ENCODE measurements around the gene HEPACAM2. TPM values are rescaled to one million over a fixed set of nuclear protein-coding genes. Genes with fewer than 3 reads are reported as not detected.

The HEPACAM2 gene
- total RNA-seq, 1 experiment from 2014 or later, result not detected

DNA sequence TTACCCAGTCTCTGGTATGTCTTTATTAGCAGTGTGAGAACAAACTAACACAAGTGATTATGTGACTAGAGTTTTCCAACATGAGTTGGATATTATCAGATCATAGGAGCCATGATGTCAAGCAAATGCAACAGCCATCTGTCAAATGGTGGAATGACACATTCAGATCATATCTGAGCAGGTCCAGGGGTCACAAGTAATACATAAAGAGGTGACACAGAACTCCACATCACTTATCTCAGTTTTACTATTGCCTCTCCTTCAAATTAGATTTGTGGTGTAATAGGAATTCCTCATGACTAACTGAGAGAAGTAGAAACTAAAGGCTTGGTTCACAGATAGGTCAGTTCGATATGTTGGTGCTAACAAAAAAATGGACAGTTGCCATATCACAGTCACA is 65.9 kb downstream of the HEPACAM2 start:
- Mint-ChIP-seq H3K4me1 (ENCODE audit: low read depth, unreplicated experiment) (peaks cover 20% of the 10 kb centered on the region), H3K9me3 (ENCODE audit: low read depth, unreplicated experiment) (peaks cover 13% of the 10 kb centered on the region), H3K27ac (ENCODE audit: unreplicated experiment) (peak overlapping the region; percentile 1), H3K36me3 (ENCODE audit: insufficient read depth, unreplicated experiment) (no peaks in the 10 kb centered on the region), H3K4me3 (ENCODE audit: low read depth, unreplicated experiment) (no peak overlapping the region), H3K27me3 (ENCODE audit: unreplicated experiment) (no peaks in the 10 kb centered on the region)
- no TSS peak for BruUV-seq (replicated peaks)
- CTCF ChIA-PET, result no interaction called here
- TF ChIP-seq, protein P1, sequence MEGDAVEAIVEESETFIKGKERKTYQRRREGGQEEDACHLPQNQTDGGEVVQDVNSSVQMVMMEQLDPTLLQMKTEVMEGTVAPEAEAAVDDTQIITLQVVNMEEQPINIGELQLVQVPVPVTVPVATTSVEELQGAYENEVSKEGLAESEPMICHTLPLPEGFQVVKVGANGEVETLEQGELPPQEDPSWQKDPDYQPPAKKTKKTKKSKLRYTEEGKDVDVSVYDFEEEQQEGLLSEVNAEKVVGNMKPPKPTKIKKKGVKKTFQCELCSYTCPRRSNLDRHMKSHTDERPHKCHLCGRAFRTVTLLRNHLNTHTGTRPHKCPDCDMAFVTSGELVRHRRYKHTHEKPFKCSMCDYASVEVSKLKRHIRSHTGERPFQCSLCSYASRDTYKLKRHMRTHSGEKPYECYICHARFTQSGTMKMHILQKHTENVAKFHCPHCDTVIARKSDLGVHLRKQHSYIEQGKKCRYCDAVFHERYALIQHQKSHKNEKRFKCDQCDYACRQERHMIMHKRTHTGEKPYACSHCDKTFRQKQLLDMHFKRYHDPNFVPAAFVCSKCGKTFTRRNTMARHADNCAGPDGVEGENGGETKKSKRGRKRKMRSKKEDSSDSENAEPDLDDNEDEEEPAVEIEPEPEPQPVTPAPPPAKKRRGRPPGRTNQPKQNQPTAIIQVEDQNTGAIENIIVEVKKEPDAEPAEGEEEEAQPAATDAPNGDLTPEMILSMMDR (IDR thresholded peaks at IDR 0.05; ENCODE audit: unreplicated experiment), result no peak
- no peak for DNase-seq
- intact Hi-C loops (cut with micrococcal nuclease; ENCODE audit: unreplicated experiment), result no loop called here

DNA sequence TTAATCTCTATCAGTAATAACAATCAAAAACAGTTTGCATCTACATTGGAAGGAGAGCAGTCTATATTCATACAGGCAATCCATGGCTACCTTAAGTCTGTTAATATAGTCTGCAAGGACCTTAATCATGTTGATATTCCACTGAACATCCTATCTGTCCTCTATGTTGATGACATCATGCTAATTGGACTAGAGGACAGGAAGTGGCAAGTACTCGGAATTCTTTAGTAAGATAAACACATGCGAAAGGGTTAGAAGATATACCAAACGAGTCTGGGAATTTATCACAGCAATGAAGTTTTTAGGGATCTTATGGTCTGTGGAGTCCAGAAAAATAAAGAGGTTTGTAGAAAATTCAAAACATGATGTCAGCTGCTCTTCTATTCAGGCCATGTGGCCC is 66.8 kb downstream of the HEPACAM2 start:
- CTCF ChIA-PET, result no interaction called here
- no peak overlapping the region for H3K27ac Mint-ChIP-seq (ENCODE audit: unreplicated experiment)
- H3K9me3 Mint-ChIP-seq (ENCODE audit: low read depth, unreplicated experiment), result peaks cover 13% of the 10 kb centered on the region
- no TSS peak for BruUV-seq (replicated peaks)
- peaks cover 20% of the 10 kb centered on the region for H3K4me1 Mint-ChIP-seq (ENCODE audit: low read depth, unreplicated experiment)
- no peak for DNase-seq
- no peaks in the 10 kb centered on the region for H3K36me3 Mint-ChIP-seq (ENCODE audit: insufficient read depth, unreplicated experiment)
- no peak overlapping the region for H3K4me3 Mint-ChIP-seq (ENCODE audit: low read depth, unreplicated experiment)
- no peaks in the 10 kb centered on the region for H3K27me3 Mint-ChIP-seq (ENCODE audit: unreplicated experiment)
- intact Hi-C loops (cut with micrococcal nuclease; ENCODE audit: unreplicated experiment), result no loop called here
- TF ChIP-seq, protein P1 (IDR thresholded peaks at IDR 0.05; ENCODE audit: unreplicated experiment), result no peak

- Mint-ChIP-seq H3K4me3 (ENCODE audit: low read depth, unreplicated experiment) (no peak overlapping the region), H3K27ac (ENCODE audit: unreplicated experiment) (no peak overlapping the region), H3K36me3 (ENCODE audit: insufficient read depth, unreplicated experiment) (no peaks in the 10 kb centered on the region), H3K9me3 (ENCODE audit: low read depth, unreplicated experiment) (peaks cover 10% of the 10 kb centered on the region), H3K4me1 (ENCODE audit: low read depth, unreplicated experiment) (peaks cover 20% of the 10 kb centered on the region), H3K27me3 (ENCODE audit: unreplicated experiment) (no peaks in the 10 kb centered on the region)
- no TSS peak for BruUV-seq (replicated peaks)
- intact Hi-C loops (cut with micrococcal nuclease; ENCODE audit: unreplicated experiment), result no loop called here
- CTCF ChIA-PET, result no interaction called here
- DNase-seq, result no peak
- TF ChIP-seq, protein P1 (IDR thresholded peaks at IDR 0.05; ENCODE audit: unreplicated experiment), result no peak
Observed at GRCh38 chr7:93156884-93157283, 69.4 kb downstream of the HEPACAM2 start.

DNA sequence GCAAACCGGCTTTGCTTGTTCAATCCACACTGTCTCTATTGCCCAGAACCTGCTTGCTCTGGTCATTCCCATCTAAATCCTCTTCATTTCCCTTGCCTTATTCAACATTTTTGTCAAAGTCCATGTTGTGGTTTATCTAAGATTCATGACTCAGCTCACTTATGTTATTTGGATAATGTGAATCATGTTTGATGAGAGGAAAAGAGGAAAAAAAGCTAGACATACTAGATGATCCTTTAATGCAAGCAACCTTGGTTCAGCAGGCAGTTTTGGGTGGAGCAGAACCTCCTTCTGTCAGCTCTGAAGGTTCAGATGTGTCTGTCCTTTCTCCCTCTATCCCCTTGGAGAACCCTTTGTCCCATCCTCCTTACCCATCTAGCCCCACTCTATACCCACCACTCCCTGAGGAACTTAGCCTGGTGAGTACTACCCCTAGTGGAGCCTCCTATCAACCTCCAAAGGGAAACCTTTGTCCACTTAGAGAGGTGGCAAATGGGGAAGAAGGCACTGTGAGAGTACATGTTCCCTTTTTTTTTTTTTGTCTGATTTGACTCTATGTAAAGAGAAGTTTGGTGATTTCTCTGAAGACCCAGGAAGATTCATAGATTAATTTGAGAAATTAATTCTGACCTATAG is 76.0 kb downstream of the HEPACAM2 start:
- H3K9me3 Mint-ChIP-seq (ENCODE audit: low read depth, unreplicated experiment), result peaks cover 3% of the 10 kb centered on the region
- BruUV-seq (replicated peaks), result no TSS peak
- intact Hi-C loops (cut with micrococcal nuclease; ENCODE audit: unreplicated experiment), result no loop called here
- H3K4me3 Mint-ChIP-seq (ENCODE audit: low read depth, unreplicated experiment), result peak overlapping the region; percentile 29
- peaks cover 48% of the 10 kb centered on the region for H3K4me1 Mint-ChIP-seq (ENCODE audit: low read depth, unreplicated experiment)
- TF ChIP-seq, protein P1 (IDR thresholded peaks at IDR 0.05; ENCODE audit: unreplicated experiment), result no peak
- H3K27ac Mint-ChIP-seq (ENCODE audit: unreplicated experiment), result peak overlapping the region; percentile 64
- H3K27me3 Mint-ChIP-seq (ENCODE audit: unreplicated experiment), result no peaks in the 10 kb centered on the region
- CTCF ChIA-PET, result interaction anchor here (0.6 kb wide), 1 partner anchor 33 kb away, joined by 3 read pairs; the partner anchor contains the start of gene SAMD9
- no peak for DNase-seq
- H3K36me3 Mint-ChIP-seq (ENCODE audit: insufficient read depth, unreplicated experiment), result no peaks in the 10 kb centered on the region

Measured in Calu3 (cell line).